SJSA1 (cell line): ENCODE results near the gene SUV39H2. TPM values are rescaled to one million over a fixed set of nuclear protein-coding genes. Genes with fewer than 3 reads are reported as not detected.

ENCODE experiments used
- DNase-seq, 2 experiments: peaks; one replicate each; pipeline ENCODE4 v3.0.0-alpha.2; 2015 to 2020; ENCODE audit warnings: low spot score in 2 of 2, low read depth in 1 of 2
- H3K27ac ChIP-seq: fragments of 250-450 bp; sonication (Bioruptor Pico); 2 replicates; pipeline ENCODE4 v1.5.1; 2020; ENCODE audit warnings: mild to moderate bottlenecking, moderate library complexity
- H3K27me3 ChIP-seq: fragments of 250-450 bp; sonication (Bioruptor Pico); replicated peaks from 2 replicates; pipeline ENCODE4 v1.5.1; 2020; ENCODE audit warnings: mild to moderate bottlenecking, moderate library complexity
- H3K36me3 ChIP-seq: fragments of 250-450 bp; sonication (Bioruptor Pico); 2 replicates; pipeline ENCODE4 v1.5.1; 2020; ENCODE audit warnings: mild to moderate bottlenecking
- H3K4me1 ChIP-seq: fragments of 250-450 bp; sonication (Bioruptor Pico); replicated peaks from 2 replicates; pipeline ENCODE4 v1.6.1; 2021; ENCODE audit warnings: mild to moderate bottlenecking
- H3K4me3 ChIP-seq: fragments of 250-450 bp; sonication (Bioruptor Pico); 2 replicates; pipeline ENCODE4 v1.5.1; 2020; ENCODE audit warnings: mild to moderate bottlenecking
- H3K9me3 ChIP-seq: fragments of 250-450 bp; sonication (Bioruptor Pico); replicated peaks from 2 replicates; pipeline ENCODE4 v1.5.1; 2020; ENCODE audit warnings: mild to moderate bottlenecking
- total RNA-seq: library from RNA; depleted of rRNA; stranded (reverse); fragments of >200 nt; shearing (Covaris generic); gene quantifications from 2 replicates; pipeline ENCODE4 v1.2.3, GENCODE V29; 2014; rRNA removed

Gene SUV39H2, protein sequence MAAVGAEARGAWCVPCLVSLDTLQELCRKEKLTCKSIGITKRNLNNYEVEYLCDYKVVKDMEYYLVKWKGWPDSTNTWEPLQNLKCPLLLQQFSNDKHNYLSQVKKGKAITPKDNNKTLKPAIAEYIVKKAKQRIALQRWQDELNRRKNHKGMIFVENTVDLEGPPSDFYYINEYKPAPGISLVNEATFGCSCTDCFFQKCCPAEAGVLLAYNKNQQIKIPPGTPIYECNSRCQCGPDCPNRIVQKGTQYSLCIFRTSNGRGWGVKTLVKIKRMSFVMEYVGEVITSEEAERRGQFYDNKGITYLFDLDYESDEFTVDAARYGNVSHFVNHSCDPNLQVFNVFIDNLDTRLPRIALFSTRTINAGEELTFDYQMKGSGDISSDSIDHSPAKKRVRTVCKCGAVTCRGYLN
- total RNA-seq, result 45.1 and 46.0 TPM in 2 replicates

DNA sequence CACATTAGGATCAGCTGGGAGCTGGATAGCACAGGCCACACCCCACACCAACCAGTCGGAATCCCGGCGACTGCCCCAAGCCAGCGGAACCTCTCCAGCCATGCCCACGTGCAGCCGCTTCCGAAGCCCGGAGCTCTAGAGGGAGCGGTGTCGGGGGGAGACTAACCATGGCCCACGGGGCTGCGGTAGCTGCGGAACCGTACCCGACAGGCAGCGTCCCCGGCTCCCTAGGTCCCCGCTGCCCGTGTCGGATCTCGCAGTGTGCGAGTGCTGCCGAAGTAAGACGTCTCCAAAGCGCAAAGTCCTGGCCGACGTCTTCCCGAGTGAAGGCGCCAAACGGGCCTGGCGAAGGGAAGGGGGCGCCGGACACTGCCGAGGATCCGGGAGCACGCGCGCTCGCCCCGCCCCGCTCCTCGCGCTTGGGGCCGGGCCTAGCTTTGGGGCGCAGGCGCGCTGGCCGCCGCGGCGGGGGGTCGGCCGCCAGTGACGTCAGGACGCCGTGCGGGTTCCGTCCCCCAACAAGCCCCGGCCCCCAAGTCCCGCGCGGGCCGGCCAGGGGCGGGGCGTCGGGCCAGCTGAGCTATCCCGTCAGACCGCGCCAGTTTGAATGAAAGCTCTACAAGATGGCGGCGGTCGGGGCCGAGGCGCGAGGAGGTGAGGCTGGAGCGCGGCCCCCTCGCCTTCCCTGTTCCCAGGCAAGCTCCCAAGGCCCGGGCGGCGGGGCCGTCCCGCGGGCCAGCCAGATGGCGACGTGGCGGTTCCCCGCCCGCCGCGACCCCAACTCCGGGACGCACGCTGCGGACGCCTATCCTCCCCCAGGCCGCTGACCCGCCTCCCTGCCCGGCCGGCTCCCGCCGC is at the start of gene SUV39H2:
Gene SUV39H2 (plus strand): TSS at position 601 of the 858 bp plus-strand sequence. CDS start 23 bp downstream, at position 624.
- peaks cover 11% of the 10 kb centered on the region for H3K4me1 ChIP-seq
- no peaks in the 10 kb centered on the region for H3K9me3 ChIP-seq
- peak within 1 kb of the TSS; percentile 86 for H3K27ac ChIP-seq
- peak; percentile 95 to 96 for DNase-seq
- peak within 1 kb of the TSS; percentile 96 for H3K4me3 ChIP-seq
- H3K27me3 ChIP-seq, result no peaks in the 10 kb centered on the region
- H3K36me3 ChIP-seq, result peaks cover 18% of the 10 kb centered on the region

DNA sequence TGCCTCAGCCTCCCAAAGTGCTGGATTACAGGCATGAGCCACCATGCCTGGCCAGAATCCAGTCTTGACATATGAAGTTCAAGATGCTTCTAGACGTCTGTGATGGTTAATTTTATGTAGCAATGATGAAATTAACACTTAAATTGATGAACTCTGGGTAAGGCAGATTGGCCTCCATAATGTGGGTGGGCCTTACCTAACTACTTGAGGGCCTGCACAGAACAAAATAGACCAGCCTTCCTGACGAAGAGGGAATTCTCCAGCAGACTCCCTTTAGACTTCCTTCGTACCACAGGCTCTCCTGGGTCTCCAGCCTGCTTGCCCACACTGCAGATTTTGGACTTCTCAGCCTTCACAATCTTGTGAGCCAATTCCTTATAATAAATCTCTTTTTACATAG is 45.6 kb upstream of the SUV39H2 start:
- Histone ChIP-seq H3K36me3 (no peaks in the 10 kb centered on the region), H3K4me1 (peaks cover 7% of the 10 kb centered on the region), H3K27ac (no peak overlapping the region), H3K27me3 (no peaks in the 10 kb centered on the region), H3K4me3 (no peak overlapping the region), H3K9me3 (no peaks in the 10 kb centered on the region)
- DNase-seq, result no peak

DNA sequence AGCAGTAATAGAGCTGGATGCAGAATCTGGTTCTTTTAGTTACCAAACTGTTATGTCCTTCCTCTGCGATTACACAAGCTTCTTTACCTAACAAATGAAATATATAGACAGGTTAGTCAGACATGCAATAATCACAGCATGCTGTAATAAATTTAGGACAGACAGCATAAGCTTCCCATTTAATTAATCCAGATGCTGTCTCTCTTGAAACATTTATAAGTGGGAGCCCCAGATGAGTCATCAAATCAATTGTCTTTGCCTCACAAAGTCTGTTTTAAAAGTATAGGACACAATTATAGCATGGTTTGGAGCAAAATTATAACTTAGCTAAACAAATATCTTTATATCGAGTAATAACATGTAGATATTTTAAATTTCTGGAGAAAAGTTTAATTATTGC is 42.5 kb upstream of the SUV39H2 start:
- Histone ChIP-seq H3K4me1 (peaks cover 10% of the 10 kb centered on the region), H3K27ac (no peak overlapping the region), H3K4me3 (no peak overlapping the region), H3K9me3 (no peaks in the 10 kb centered on the region), H3K27me3 (no peaks in the 10 kb centered on the region), H3K36me3 (peaks cover 23% of the 10 kb centered on the region)
- no peak for DNase-seq

DNA sequence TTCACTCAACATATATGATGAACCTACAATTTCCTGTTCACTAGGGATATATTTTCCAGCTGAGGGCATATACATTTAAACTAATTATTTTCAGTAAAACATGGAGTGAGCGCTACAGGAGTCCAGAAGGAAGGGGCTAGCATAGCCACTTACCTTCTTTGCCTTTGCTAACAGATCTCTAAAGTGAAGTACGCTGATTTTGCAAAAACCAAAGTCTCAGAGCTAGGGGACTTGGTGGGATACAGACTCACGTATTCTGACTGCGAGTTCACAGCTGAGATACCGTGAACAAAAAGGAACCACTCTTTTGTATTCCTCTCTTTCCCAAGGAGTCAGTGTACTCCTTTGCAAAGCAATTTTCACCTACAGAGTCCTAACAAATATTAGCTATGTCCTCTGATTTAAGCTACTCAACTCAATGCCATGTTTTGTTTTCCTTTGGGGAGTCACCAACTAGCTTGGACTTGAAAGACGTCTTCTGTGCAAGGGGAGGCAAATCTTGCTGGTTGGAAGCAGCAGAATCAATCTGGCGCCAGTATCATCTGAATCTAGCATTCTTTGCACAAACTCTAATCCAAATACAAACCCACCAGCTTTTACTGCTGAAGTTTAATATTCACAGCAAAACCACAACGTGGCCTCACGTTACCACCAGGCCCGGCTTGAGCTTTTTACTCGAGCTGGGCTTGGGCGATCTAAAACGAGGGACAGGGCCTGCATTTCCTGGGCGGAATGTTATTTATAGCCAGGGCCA is 41.5 kb upstream of the SUV39H2 start:
- H3K36me3 ChIP-seq, result peaks cover 32% of the 10 kb centered on the region
- peak overlapping the region; percentile 93 for H3K4me3 ChIP-seq
- no peak for DNase-seq
- no peaks in the 10 kb centered on the region for H3K9me3 ChIP-seq
- no peaks in the 10 kb centered on the region for H3K27me3 ChIP-seq
- peaks cover 10% of the 10 kb centered on the region for H3K4me1 ChIP-seq
- peak overlapping the region; percentile 66 for H3K27ac ChIP-seq

DNA sequence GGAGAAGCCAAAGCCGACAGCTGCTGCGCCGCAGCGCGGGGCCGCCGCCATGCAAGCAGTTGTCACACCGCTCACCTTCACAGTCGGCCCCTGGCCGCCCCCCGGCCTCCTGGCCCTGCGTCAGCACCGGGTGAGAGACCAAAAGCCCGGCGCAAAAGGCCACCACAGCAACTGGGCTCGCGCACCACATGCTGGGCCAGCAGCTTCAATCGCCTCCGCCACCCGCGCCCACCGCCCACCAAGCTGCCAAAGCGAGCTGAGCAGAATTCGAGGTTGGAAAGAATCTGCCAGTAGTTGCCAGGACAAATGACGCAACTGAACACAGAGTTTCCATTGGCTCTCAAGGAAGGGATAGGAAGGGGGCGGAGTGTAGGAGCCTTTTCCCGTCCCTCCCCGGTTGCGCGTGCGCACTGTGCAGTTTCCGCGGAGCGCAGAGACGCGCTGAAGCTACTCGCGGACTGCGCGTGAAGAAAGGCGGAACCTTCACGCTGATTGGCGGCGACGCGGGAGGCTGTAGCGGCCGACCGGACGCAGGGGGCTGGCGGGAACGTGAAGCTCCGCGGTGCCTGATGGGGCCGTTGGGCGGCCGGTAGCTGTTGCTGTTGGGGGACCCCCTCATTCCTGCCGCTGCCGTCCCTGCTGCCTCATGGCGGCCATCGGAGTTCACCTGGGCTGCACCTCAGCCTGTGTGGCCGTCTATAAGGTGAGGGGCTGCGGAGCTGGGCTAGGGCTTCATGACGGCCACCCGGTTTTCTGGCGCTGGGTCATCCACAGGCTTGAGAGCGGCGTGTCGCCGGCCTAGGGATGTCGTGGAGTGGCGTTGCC is 40.7 kb upstream of the SUV39H2 start, which contains the start of the genes CDNF, HSPA14 and MSANTD7:
Gene CDNF (minus strand): TSS at position 281 of the 825 bp plus-strand sequence. CDS start 91 bp downstream, at position 190.
Gene HSPA14 (plus strand): TSS at position 550 of the 825 bp plus-strand sequence. CDS start 97 bp downstream, at position 647.
Gene MSANTD7 (plus strand): TSS at position 550 of the 825 bp plus-strand sequence. CDS start 3,979 bp downstream, outside the sequence.
- Histone ChIP-seq H3K36me3 (peaks cover 40% of the 10 kb centered on the region), H3K4me1 (peaks cover 10% of the 10 kb centered on the region), H3K4me3 (peak within 1 kb of the TSS; percentile 93), H3K27ac (peak within 1 kb of the TSS; percentile 93), H3K9me3 (no peaks in the 10 kb centered on the region), H3K27me3 (no peaks in the 10 kb centered on the region)
- DNase-seq, result peak; percentile 98 to 100

DNA sequence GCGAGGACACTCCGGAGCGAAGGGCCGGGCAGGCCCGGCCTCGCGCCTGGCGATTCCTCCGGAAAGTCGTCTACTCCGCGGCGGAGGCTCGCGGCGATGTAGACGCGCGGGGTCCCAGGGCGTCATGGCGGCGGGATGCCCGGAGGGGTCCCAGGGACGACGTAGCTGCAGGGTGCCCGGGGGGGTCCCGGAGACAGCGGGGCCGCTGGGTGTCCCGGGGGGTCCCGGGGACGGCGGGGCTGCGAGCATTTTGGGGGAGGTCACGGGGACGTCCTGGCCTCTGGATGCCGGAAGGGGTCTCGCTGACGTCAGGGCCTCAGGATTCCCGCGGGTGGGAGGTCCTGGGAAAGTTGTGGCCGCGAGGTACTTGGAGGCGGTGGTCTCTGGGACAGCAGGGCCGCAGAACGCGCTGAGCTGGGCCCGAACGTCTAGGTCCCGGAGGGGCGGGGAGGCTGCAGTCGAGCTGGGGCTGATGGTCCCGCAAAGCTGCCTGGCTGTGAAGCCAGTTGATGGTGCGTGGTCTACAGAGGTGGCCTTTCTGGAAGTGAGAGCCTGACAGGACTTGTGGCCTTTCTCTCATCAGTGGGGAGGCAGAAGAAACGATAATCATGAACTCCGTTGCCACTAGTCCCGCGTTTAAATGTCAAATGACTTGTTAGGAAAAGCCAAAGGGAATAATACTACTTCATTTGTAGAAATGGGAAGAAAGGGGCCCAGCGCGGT is 39.9 kb upstream of the SUV39H2 start:
- no peaks in the 10 kb centered on the region for H3K9me3 ChIP-seq
- H3K4me1 ChIP-seq, result peaks cover 10% of the 10 kb centered on the region
- no peaks in the 10 kb centered on the region for H3K27me3 ChIP-seq
- H3K36me3 ChIP-seq, result peaks cover 48% of the 10 kb centered on the region
- peak; percentile 47 to 51 for DNase-seq
- peak overlapping the region; percentile 93 for H3K27ac ChIP-seq
- H3K4me3 ChIP-seq, result peak overlapping the region; percentile 93

DNA sequence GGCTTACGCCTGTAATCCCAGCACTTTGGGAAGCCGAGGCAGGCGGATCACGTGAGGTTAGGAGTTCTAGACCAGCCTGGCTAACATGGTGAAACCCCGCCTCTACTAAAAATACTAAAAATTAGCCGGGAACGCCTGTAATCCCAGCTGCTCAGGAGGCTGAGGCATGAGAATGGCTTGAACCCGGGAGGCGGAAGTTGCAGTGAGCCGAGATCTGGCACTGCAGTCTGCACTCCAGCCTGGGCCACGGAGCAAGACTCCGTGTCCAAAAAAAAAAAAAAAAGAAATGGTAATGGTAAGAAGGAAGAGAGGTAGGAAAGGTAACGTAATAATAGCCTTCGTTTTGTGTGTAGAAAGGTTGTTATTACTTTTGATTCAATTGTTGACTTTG is 39.4 kb upstream of the SUV39H2 start:
- H3K4me1 ChIP-seq, result peaks cover 10% of the 10 kb centered on the region
- peak overlapping the region; percentile 93 for H3K4me3 ChIP-seq
- H3K9me3 ChIP-seq, result no peaks in the 10 kb centered on the region
- H3K36me3 ChIP-seq, result peaks cover 53% of the 10 kb centered on the region
- H3K27ac ChIP-seq, result peak overlapping the region; percentile 93
- no peak for DNase-seq
- H3K27me3 ChIP-seq, result no peaks in the 10 kb centered on the region

DNA sequence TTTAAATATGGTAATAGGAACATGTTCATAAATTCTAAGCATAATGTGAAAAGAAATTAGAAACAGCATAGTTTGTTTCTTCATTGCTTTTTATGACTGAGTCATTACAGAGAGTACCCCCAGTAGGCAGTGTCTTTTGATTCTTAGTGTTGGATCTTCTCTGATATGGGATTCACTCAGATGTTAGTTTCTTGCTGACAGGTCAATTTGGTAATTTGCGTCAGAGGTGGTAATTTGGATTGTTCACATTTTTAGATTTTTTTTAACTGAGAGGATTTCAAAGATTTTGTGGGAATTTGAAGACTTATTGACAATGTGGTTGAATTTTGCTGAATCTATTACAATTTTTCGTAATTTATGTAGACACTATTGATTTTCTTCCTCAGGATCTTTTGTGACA is 38.5 kb upstream of the SUV39H2 start:
- DNase-seq, result no peak
- H3K27me3 ChIP-seq, result no peaks in the 10 kb centered on the region
- no peak overlapping the region for H3K27ac ChIP-seq
- H3K36me3 ChIP-seq, result peaks cover 62% of the 10 kb centered on the region
- peaks cover 10% of the 10 kb centered on the region for H3K4me1 ChIP-seq
- no peak overlapping the region for H3K4me3 ChIP-seq
- no peaks in the 10 kb centered on the region for H3K9me3 ChIP-seq

DNA sequence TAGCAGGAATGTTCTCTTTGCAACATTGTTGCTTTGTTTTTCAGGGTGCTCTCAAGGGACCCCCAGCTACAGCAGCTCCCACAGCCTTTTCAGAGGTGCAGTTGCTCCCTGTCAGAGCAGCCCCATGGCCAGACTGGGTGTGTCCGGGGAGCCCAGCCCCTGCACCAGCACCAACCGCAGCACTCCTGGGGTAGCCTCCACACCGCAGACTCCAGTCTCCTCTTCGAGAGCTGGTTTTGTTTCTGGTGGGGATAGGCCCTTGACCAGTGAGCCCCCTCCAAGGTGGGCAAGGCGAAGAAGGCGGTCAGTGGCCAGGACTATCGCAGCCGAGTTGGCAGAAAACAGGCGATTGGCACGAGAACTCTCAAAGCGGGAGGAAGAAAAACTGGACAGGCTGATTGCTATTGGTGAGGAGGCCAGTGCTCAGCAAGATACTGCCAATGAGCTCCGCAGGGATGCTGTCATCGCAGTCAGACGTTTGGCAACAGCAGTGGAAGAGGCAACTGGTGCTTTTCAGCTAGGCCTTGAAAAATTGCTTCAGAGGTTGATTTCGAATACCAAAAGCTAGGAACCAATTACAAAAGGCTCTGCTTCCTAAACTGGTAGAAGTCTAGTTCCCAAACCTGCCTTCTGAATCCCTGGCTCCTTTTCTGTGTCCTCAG is 35.2 kb upstream of the SUV39H2 start:
- Histone ChIP-seq H3K27me3 (no peaks in the 10 kb centered on the region), H3K27ac (no peak overlapping the region), H3K9me3 (no peaks in the 10 kb centered on the region), H3K4me3 (no peak overlapping the region), H3K4me1 (peaks cover 3% of the 10 kb centered on the region; the same call in 1 of the 2 replicates), H3K36me3 (peaks cover 84% of the 10 kb centered on the region)
- DNase-seq, result no peak

DNA sequence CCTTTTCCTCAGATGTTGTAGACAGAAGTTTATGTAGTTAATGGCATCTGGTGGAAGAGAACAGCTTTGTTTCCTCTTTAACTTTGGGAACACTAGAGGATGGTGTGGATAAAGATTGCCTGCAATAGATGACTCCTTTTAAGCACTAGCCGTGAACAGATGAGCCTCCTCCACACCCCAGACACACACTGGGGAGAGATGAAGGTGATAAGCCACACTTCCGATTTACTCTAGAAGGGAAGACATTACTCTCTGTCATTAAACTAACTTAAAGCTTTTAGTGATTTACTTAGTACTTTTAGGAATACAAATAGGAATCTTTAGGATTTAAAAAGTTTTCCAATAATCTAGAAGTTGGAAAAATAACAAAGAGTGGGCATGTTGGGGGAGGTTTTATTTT is 33.7 kb upstream of the SUV39H2 start:
- Histone ChIP-seq H3K36me3 (peaks cover 87% of the 10 kb centered on the region), H3K27me3 (no peaks in the 10 kb centered on the region), H3K4me3 (no peak overlapping the region), H3K9me3 (no peaks in the 10 kb centered on the region), H3K4me1 (no peaks in the 10 kb centered on the region), H3K27ac (no peak overlapping the region)
- DNase-seq, result no peak

DNA sequence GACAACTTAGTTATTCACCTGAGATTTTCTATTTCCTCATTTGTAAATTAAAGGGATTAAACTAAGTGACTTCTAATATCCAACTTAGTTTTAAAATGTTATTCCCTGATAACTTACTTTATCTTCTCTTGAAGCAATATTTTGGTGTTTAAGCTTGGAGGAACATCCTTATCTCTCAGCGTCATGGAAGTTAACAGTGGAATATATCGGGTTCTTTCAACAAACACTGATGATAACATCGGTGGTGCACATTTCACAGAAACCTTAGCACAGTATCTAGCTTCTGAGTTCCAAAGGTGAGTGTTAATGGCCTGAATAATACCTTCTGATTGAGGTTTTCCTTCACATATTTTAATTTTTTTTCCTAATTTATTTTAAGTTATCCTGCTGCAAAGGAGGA is 26.4 kb upstream of the SUV39H2 start:
- H3K27ac ChIP-seq, result no peak overlapping the region
- peaks cover 66% of the 10 kb centered on the region for H3K36me3 ChIP-seq
- no peaks in the 10 kb centered on the region for H3K4me1 ChIP-seq
- H3K4me3 ChIP-seq, result no peak overlapping the region
- DNase-seq, result no peak
- H3K9me3 ChIP-seq, result no peaks in the 10 kb centered on the region
- H3K27me3 ChIP-seq, result no peaks in the 10 kb centered on the region

DNA sequence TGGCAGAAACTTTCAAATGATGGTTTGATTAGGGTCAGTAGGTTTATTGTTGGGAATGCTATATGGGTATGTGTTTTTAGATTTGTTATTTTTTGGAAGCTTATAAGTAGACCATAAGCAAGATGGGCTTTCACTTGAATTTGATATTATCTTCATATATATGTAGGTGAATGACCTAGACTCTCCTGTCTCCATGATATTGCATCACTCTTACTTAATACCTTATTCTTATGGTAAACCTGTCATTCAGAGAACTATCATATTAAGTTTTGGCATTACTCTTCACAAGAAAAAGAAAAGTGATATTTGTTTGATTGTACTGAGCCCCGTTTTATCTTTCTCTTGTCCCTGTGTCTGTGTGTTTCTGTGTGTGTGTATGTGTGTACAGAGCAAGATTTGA is 23.2 kb upstream of the SUV39H2 start:
- no peaks in the 10 kb centered on the region for H3K9me3 ChIP-seq
- no peaks in the 10 kb centered on the region for H3K27me3 ChIP-seq
- peaks cover 61% of the 10 kb centered on the region for H3K36me3 ChIP-seq
- H3K4me1 ChIP-seq, result no peaks in the 10 kb centered on the region
- no peak for DNase-seq
- H3K4me3 ChIP-seq, result no peak overlapping the region
- H3K27ac ChIP-seq, result no peak overlapping the region
